GM12878 (cell line): ENCODE measurements around the gene ERC2. TPM values are rescaled to one million over a fixed set of nuclear protein-coding genes. Genes with fewer than 3 reads are reported as not detected.

Source experiments
- ATAC-seq: fragments of 200-7000 bp; cut with Tn5 transposase; 3 replicates; pipeline ENCODE4 v1.9.1; 2020; ENCODE audit warnings: mild to moderate bottlenecking, moderate library complexity
- BruUV-seq: library from RNA; stranded (reverse); fragments of 400-500 nt; replicated peaks from 2 replicates; lab custom pipeline; 2021; lab: Mats Ljungman, UMichigan
- CTCF ChIA-PET: fragments of 300-600 bp; sonication (Branson Sonifier 250); formaldehyde crosslinking; extraction: SDS; loops from one replicate; lab custom pipeline; 2021; ENCODE audit warnings: inconsistent platforms; lab: Yijun Ruan, JAX
- POLR2A ChIA-PET: fragments of 350-600 bp; formaldehyde crosslinking; extraction: SDS; loops from one replicate; lab custom pipeline; 2021; ENCODE audit warnings: inconsistent platforms; lab: Charles Lee
- RAD21 ChIA-PET: fragments of 300-600 bp; sonication (Branson Sonifier 250); formaldehyde crosslinking; loops from one replicate; lab custom pipeline; 2023; ENCODE audit warnings: antibody characterized with exemption; ENCODE audit not compliant: unreplicated experiment; lab: Charles Lee
- SMC1A ChIA-PET: fragments of 300-600 bp; sonication (Branson Sonifier 250); formaldehyde crosslinking; loops from one replicate; lab custom pipeline; 2023; ENCODE audit not compliant: unreplicated experiment, uncharacterized antibody; lab: Charles Lee
- DNase-seq: peaks from one replicate; pipeline ENCODE4 v3.0.0-alpha.2; 2011; ENCODE audit warnings: low read depth, low spot score
- FAIRE-seq: peaks from 3 replicates; lab custom pipeline; 2011; peaks lifted over from hg19 to GRCh38; lab: Jason Lieb, UNC
- H2AFZ ChIP-seq: 2 replicates; pipeline ENCODE4 v1.6.0; 2011; ENCODE audit warnings: low read depth, low read length, control low read depth; ENCODE audit not compliant: control insufficient read depth
- H3K27ac ChIP-seq: 2 replicates; pipeline ENCODE4 v1.5.1; 2011; ENCODE audit warnings: control low read depth; ENCODE audit not compliant: control insufficient read depth, insufficient read depth
- H3K27me3 ChIP-seq, 2 experiments: replicated peaks in 1 of 2; 2 replicates each; pipeline versions ENCODE4 v1.6.0 to v1.6.1; 2011; ENCODE audit warnings: low read length in 1 of 2; ENCODE audit not compliant: control insufficient read depth in 2 of 2, insufficient read depth in 2 of 2
- H3K36me3 ChIP-seq, 2 experiments: 2 replicates each; pipeline ENCODE4 v1.5.1; 2011; ENCODE audit warnings: low read length in 1 of 2; ENCODE audit not compliant: control insufficient read depth in 2 of 2, insufficient read depth in 2 of 2
- H3K4me1 ChIP-seq: 2 replicates; pipeline ENCODE4 v1.6.1; 2011; ENCODE audit warnings: mild to moderate bottlenecking, low read length, moderate library complexity, mixed read lengths; ENCODE audit not compliant: control insufficient read depth, insufficient read depth
- H3K4me2 ChIP-seq: 2 replicates; pipeline ENCODE4 v1.6.0; 2011; ENCODE audit warnings: control low read depth; ENCODE audit not compliant: control insufficient read depth, insufficient read depth
- H3K4me3 ChIP-seq: fragments of 200-600 bp; sonication (generic); 2 replicates; pipeline ENCODE4 v1.5.1; 2016
- H3K79me2 ChIP-seq: 2 replicates; pipeline ENCODE4 v1.6.0; 2011; ENCODE audit warnings: low read length; ENCODE audit not compliant: control insufficient read depth, insufficient read depth
- H3K9ac ChIP-seq: 2 replicates; pipeline ENCODE4 v1.8.0; 2011; ENCODE audit warnings: low read length, control low read depth, mixed read lengths; ENCODE audit not compliant: control insufficient read depth, insufficient read depth
- H3K9me3 ChIP-seq: replicated peaks from 3 replicates; pipeline ENCODE4 v1.5.1; 2011; ENCODE audit warnings: mild to moderate bottlenecking, low read length; ENCODE audit not compliant: control insufficient read depth, insufficient read depth
- H4K20me1 ChIP-seq: 2 replicates; pipeline ENCODE4 v1.6.0; 2011; ENCODE audit not compliant: control insufficient read depth, insufficient read depth
- ATF3 ChIP-seq: IDR thresholded peaks from 2 replicates; pipeline ENCODE4 v1.6.1; 2011; ENCODE audit warnings: low read depth, mild to moderate bottlenecking, low read length, moderate library complexity, borderline replicate concordance; ENCODE audit errors: extremely low read depth
- CHD4 ChIP-seq: fragments of 200-600 bp; sonication (generic); IDR thresholded peaks from 2 replicates; pipeline ENCODE4 v1.6.1; 2016; ENCODE audit warnings: mild to moderate bottlenecking
- E4F1 ChIP-seq: fragments of 450-650 bp; IDR thresholded peaks from 2 replicates; pipeline ENCODE4 v1.6.1; 2018; ENCODE audit warnings: borderline replicate concordance, mild to moderate bottlenecking; ENCODE audit not compliant: partially characterized antibody
- MAX ChIP-seq: IDR thresholded peaks from 2 replicates; pipeline ENCODE4 v1.6.1; 2012; ENCODE audit warnings: low read depth, low read length, improper control_type of control experiment
- MTA3 ChIP-seq: IDR thresholded peaks from 2 replicates; pipeline ENCODE4 v1.6.1; 2012; ENCODE audit warnings: low read length, inconsistent platforms, borderline replicate concordance
- TBL1XR1 ChIP-seq: IDR thresholded peaks from 2 replicates; pipeline ENCODE4 v1.6.1; 2012; ENCODE audit warnings: low read depth, low read length, improper control_type of control experiment
- TCF7 ChIP-seq: IDR thresholded peaks from 2 replicates; pipeline ENCODE4 v1.6.1; 2014; ENCODE audit warnings: antibody characterized with exemption, borderline replicate concordance
- YBX1 ChIP-seq: fragments of 450-650 bp; IDR thresholded peaks from 2 replicates; pipeline ENCODE4 v1.6.1; 2016; ENCODE audit warnings: antibody characterized with exemption
- WGBS: methylation state at CpG from one replicate; pipeline ENCODE4 v1.1.6; 2016; ENCODE audit warnings: low lambda C conversion rate; ENCODE audit not compliant: insufficient replicate concordance, insufficient coverage; ENCODE audit errors: missing lambda C conversion rate; 5-methylcytosine and 5-hydroxymethylcytosine counted together
- in situ Hi-C: fragments of 300-500 bp; cut with MboI; formaldehyde crosslinking; loops from 9 replicates; pipeline ENCODE4 v1.14.3; 2018; ENCODE audit warnings: mixed read lengths
- intact Hi-C: fragments of 100-400 bp; cut with micrococcal nuclease; formaldehyde crosslinking; loops from one replicate; pipeline ENCODE4 v1.14.2; 2022; ENCODE audit not compliant: unreplicated experiment
- polyA plus RNA-seq, 11 experiments: library from polyadenylated mRNA; depleted of rRNA in 4 of 11; unstranded in 6 of 11; stranded (reverse) in 5 of 11; fragments of >200 nt; fragmentation: Nextera tagmentation in 4 of 11; fragmentation: Illumina TruSeq in 1 of 11; extraction: Ambion mirVana in 4 of 11; extraction: Trizol in 1 of 11; gene quantifications; 1 replicate in 1 of 11; 2 replicates in 10 of 11; pipeline versions ENCODE4 v1.2.1 to v1.2.3, GENCODE V29; 2011 to 2016; ENCODE audit warnings: inconsistent platforms in 2 of 11, missing spikeins in 2 of 11, low read depth in 1 of 11
- total RNA-seq, 4 experiments: library from RNA; depleted of rRNA in 3 of 4; stranded (reverse); fragments of >200 nt in 3 of 4; fragmentation: Illumina TruSeq in 1 of 4; extraction: Trizol in 1 of 4; gene quantifications; 2 replicates each; pipeline versions ENCODE4 v1.2.1 to v1.2.3, GENCODE V29; 2013 to 2021

The ERC2 gene
- total and polyA plus RNA-seq, 10 of the 15 experiments (the other 5 are each of a cell fraction or from before 2014, with no cell fraction given), result 0.06 to 1.4 (median 0.12) TPM; not detected in 3

- ChIA-PET SMC1A (no interaction called here), RAD21 (no interaction called here), CTCF (interaction anchor here (3.8 kb wide), 1 partner anchor 248 kb away, joined by 11 read pairs; no protein-coding TSS in a partner anchor), POLR2A (no interaction called here)
- no peaks in the 10 kb centered on the region for H3K79me2 ChIP-seq
- TF ChIP-seq TBL1XR1 (no peak), E4F1 (no peak), CHD4 (no peak), MTA3 (no peak), MAX (no peak), ATF3 (no peak), TCF7 (no peak), YBX1 (no peak)
- BruUV-seq, result no TSS peak
- ATAC-seq (no peak), FAIRE-seq (no peak), DNase-seq (no peak)
- H3K4me3 ChIP-seq, result no peak overlapping the region
- H4K20me1 ChIP-seq, result no peaks in the 10 kb centered on the region
- H3K4me1 ChIP-seq, result no peaks in the 10 kb centered on the region
- H3K36me3 ChIP-seq, result no peaks in the 10 kb centered on the region
- H3K9me3 ChIP-seq, result no peaks in the 10 kb centered on the region
- no peak overlapping the region for H3K4me2 ChIP-seq
- no peak overlapping the region for H2AFZ ChIP-seq
- H3K27ac ChIP-seq, result no peak overlapping the region
- H3K27me3 ChIP-seq, result no peaks in the 10 kb centered on the region
- intact Hi-C loops, result no loop called here
- no peak overlapping the region for H3K9ac ChIP-seq
- 86% methylated on average over 27 of the region's 44 CpGs for WGBS
- in situ Hi-C loops, result no loop called here
These were observed 994.0 kb downstream of the ERC2 start for GRCh38 chr3:55474213-55474632.
